ELR (cell line): ENCODE data around the gene PLA2G6.
A peak's percentile ranks its signal among the peaks of the same experiment; 100 is the strongest.
"Not testable (repeated sequence)": the region's sequence is repeated elsewhere in the genome, so short reads cannot be mapped to it uniquely, and the experiment has no call there.

Source experiments
- DNase-seq: peaks from one replicate; pipeline ENCODE4 v3.0.0-alpha.2; 2015; ENCODE audit warnings: low read depth

The PLA2G6 gene

GRCh38 chr22:38081941-38082828 lies 99.4 kb downstream of the PLA2G6 start:
- DNase-seq: no peak

GRCh38 chr22:38081636-38081940 lies 100.0 kb downstream of the PLA2G6 start:
- DNase-seq: no peak

GRCh38 chr22:38080850-38081635 lies 100.6 kb downstream of the PLA2G6 start:
- peak; percentile 42 for DNase-seq

- DNase-seq: no peak
These were observed 101.2 kb downstream of the PLA2G6 start for GRCh38 chr22:38080474-38080849.

GRCh38 chr22:38079804-38080203 lies 101.8 kb downstream of the PLA2G6 start:
- DNase-seq: no peak

- not testable (repeated sequence) for DNase-seq
These were observed 102.4 kb downstream of the PLA2G6 start for GRCh38 chr22:38079208-38079607.

GRCh38 chr22:38078046-38078840 lies 103.4 kb downstream of the PLA2G6 start:
- no peak for DNase-seq

GRCh38 chr22:38077595-38077994 lies 104.0 kb downstream of the PLA2G6 start:
- DNase-seq: no peak

- DNase-seq: no peak
These were observed 104.5 kb downstream of the PLA2G6 start for GRCh38 chr22:38077096-38077495.

GRCh38 chr22:38075961-38076360 lies 105.7 kb downstream of the PLA2G6 start:
- no peak for DNase-seq

GRCh38 chr22:38075105-38075825 lies 106.4 kb downstream of the PLA2G6 start:
- no peak for DNase-seq

- DNase-seq: no peak
These were observed 107.2 kb downstream of the PLA2G6 start for GRCh38 chr22:38074181-38075104.

GRCh38 chr22:38073150-38074130 lies 108.2 kb downstream of the PLA2G6 start:
- DNase-seq: no peak

- no peak for DNase-seq
These were observed 109.1 kb downstream of the PLA2G6 start for GRCh38 chr22:38072322-38073149.

- DNase-seq: no peak
These were observed 110.0 kb downstream of the PLA2G6 start for GRCh38 chr22:38071421-38072321.

GRCh38 chr22:38070250-38070921 lies 111.2 kb downstream of the PLA2G6 start:
- no peak for DNase-seq
